ENCODE data around the gene PEX5L. TPM values are rescaled to one million over a fixed set of nuclear protein-coding genes. Genes with fewer than 3 reads are reported as not detected.

Gene PEX5L
- total and polyA plus RNA-seq, 2 experiments from 2014 or later, result 0.13 to 0.63 TPM

DNA sequence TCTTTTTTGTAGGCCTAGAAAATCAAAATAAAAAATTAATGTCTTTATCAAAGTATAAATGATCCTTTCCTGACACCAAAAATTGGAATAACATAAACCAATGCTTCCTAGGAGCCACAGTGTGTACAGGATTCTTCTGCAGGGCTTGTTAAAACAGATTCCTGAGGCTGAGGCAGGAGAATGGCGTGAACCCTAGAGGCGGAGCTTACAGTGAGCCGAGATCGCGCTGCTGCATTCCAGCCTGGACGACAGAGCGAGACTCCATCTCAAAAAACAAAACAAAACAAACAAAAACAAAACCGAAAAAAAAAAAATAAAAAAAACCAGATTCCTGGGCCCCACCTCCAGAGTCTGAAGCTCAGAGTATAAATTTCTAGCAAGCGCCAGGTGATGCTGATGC lies 78.0 kb downstream of the PEX5L start:
- Histone ChIP-seq H4K20me1 (ENCODE audit: insufficient read depth, poor library complexity, severe bottlenecking) (no peaks in the 10 kb centered on the region), H3K4me3 (no peak overlapping the region), H3K4me2 (no peak overlapping the region), H2AFZ (no peak overlapping the region), H3K27me3 (no peaks in the 10 kb centered on the region), H3K9me3 (ENCODE audit: low read depth) (no peaks in the 10 kb centered on the region), H3K4me1 (ENCODE audit: insufficient read depth) (no peaks in the 10 kb centered on the region), H3K79me2 (no peaks in the 10 kb centered on the region), H3K27ac (no peak overlapping the region), H3K36me3 (replicated peaks; ENCODE audit: insufficient read depth, low read depth) (no peaks in the 10 kb centered on the region), H3K9me2 (replicated peaks; ENCODE audit: insufficient read depth) (no peaks in the 10 kb centered on the region)
- DNase-seq (ENCODE audit: low spot score), result no peak
- 77% methylated on average over 9 of the region's 9 CpGs for WGBS (ENCODE audit: low lambda C conversion rate, missing lambda C conversion rate)
- no peak for TF ChIP-seq EZH2 (IDR thresholded peaks at IDR 0.05; ENCODE audit: borderline replicate concordance)
- no peak for TF ChIP-seq EZH2phosphoT487 (IDR thresholded peaks at IDR 0.05; ENCODE audit: low read depth, severe bottlenecking, unreplicated experiment)
- TF ChIP-seq, protein P1, sequence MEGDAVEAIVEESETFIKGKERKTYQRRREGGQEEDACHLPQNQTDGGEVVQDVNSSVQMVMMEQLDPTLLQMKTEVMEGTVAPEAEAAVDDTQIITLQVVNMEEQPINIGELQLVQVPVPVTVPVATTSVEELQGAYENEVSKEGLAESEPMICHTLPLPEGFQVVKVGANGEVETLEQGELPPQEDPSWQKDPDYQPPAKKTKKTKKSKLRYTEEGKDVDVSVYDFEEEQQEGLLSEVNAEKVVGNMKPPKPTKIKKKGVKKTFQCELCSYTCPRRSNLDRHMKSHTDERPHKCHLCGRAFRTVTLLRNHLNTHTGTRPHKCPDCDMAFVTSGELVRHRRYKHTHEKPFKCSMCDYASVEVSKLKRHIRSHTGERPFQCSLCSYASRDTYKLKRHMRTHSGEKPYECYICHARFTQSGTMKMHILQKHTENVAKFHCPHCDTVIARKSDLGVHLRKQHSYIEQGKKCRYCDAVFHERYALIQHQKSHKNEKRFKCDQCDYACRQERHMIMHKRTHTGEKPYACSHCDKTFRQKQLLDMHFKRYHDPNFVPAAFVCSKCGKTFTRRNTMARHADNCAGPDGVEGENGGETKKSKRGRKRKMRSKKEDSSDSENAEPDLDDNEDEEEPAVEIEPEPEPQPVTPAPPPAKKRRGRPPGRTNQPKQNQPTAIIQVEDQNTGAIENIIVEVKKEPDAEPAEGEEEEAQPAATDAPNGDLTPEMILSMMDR (IDR thresholded peaks at IDR 0.05; ENCODE audit: poor library complexity), result no peak

DNA sequence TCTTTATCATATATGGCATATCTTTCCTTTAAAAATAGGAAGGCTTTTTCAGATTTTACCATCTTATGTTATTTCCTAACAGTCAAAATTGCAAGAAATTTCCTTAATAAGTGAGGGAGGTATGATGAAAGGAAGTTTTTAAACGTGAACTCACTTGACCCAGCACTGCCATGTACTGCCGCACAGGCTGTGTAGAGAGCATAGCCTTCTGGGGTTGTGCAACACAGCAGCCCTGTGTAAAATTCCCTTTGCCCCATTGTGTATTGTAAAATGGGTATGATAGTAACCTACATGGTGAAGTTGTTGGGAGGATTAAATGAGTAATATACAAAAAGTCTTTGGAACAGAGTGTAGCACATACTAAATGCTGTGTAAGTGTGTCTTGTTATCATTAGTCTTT lies 78.6 kb downstream of the PEX5L start:
- H3K4me3 ChIP-seq, result no peak overlapping the region
- H3K79me2 ChIP-seq, result no peaks in the 10 kb centered on the region
- no peaks in the 10 kb centered on the region for H3K27me3 ChIP-seq
- no peaks in the 10 kb centered on the region for H3K4me1 ChIP-seq (ENCODE audit: insufficient read depth)
- DNase-seq (ENCODE audit: low spot score), result no peak
- no peak overlapping the region for H3K4me2 ChIP-seq
- TF ChIP-seq EZH2 (IDR thresholded peaks at IDR 0.05; ENCODE audit: borderline replicate concordance) (no peak), EZH2phosphoT487 (IDR thresholded peaks at IDR 0.05; ENCODE audit: low read depth, severe bottlenecking, unreplicated experiment) (no peak)
- TF ChIP-seq, protein P1 (IDR thresholded peaks at IDR 0.05; ENCODE audit: poor library complexity), result no peak
- WGBS (ENCODE audit: low lambda C conversion rate, missing lambda C conversion rate), result 97% methylated on average over 2 of the region's 2 CpGs
- H3K36me3 ChIP-seq (replicated peaks; ENCODE audit: insufficient read depth, low read depth), result no peaks in the 10 kb centered on the region
- no peaks in the 10 kb centered on the region for H4K20me1 ChIP-seq (ENCODE audit: insufficient read depth, poor library complexity, severe bottlenecking)
- H3K9me3 ChIP-seq (ENCODE audit: low read depth), result no peaks in the 10 kb centered on the region
- H2AFZ ChIP-seq, result no peak overlapping the region
- no peak overlapping the region for H3K27ac ChIP-seq
- no peaks in the 10 kb centered on the region for H3K9me2 ChIP-seq (replicated peaks; ENCODE audit: insufficient read depth)

DNA sequence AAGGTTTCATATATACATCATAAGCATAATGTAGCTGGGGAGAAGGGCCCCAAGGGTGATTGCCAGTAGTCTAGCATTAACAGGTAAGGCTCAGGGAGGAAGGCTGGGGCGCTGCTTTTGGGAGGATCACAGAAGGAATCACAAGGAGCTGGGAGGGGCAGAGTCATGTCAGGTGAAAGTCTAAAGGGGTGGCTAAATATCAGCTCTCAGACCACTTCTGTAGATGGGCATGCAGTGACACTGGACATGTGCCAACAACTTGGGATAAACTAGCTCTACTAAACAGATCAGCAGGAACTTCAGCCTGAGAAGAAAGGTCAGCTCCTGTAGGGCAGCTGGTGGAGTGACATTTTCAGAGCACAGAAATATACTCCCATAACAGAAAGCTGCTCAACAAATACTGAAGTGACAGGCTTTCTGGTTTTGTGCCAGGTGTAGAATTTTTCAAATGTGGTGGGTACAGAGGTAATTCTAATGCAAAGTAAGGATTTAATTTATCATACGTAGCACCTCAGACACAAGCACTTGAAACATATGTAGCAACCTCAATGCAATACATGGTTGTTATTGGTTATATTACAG lies 79.4 kb downstream of the PEX5L start:
- TF ChIP-seq, protein P1 (IDR thresholded peaks at IDR 0.05; ENCODE audit: poor library complexity), result no peak
- TF ChIP-seq EZH2phosphoT487 (IDR thresholded peaks at IDR 0.05; ENCODE audit: low read depth, severe bottlenecking, unreplicated experiment) (no peak), EZH2 (IDR thresholded peaks at IDR 0.05; ENCODE audit: borderline replicate concordance) (no peak)
- no peaks in the 10 kb centered on the region for H3K27me3 ChIP-seq
- no peak for DNase-seq (ENCODE audit: low spot score)
- no peaks in the 10 kb centered on the region for H3K36me3 ChIP-seq (replicated peaks; ENCODE audit: insufficient read depth, low read depth)
- no peaks in the 10 kb centered on the region for H4K20me1 ChIP-seq (ENCODE audit: insufficient read depth, poor library complexity, severe bottlenecking)
- no peaks in the 10 kb centered on the region for H3K79me2 ChIP-seq
- H3K4me2 ChIP-seq, result no peak overlapping the region
- WGBS (ENCODE audit: low lambda C conversion rate, missing lambda C conversion rate), result 30% methylated on average over 2 of the region's 2 CpGs
- no peak overlapping the region for H2AFZ ChIP-seq
- no peak overlapping the region for H3K4me3 ChIP-seq
- H3K27ac ChIP-seq, result no peak overlapping the region
- H3K9me2 ChIP-seq (replicated peaks; ENCODE audit: insufficient read depth), result no peaks in the 10 kb centered on the region
- no peaks in the 10 kb centered on the region for H3K9me3 ChIP-seq (ENCODE audit: low read depth)
- H3K4me1 ChIP-seq (ENCODE audit: insufficient read depth), result no peaks in the 10 kb centered on the region
